Umbilical cord (tissue), 2 donors: ENCODE measurements around the gene FCN1. TPM values are rescaled to one million over a fixed set of nuclear protein-coding genes. Genes with fewer than 3 reads are reported as not detected.

Experiments
- DNase-seq: peaks from one replicate; pipeline ENCODE4 v3.0.0-alpha.2; 2015; ENCODE audit warnings: low spot score
- total RNA-seq: library from RNA; depleted of rRNA; stranded (reverse); fragments of >200 nt; gene quantifications from one replicate; pipeline ENCODE4 v1.2.3, GENCODE V29; 2014; ENCODE audit warnings: low replicate concordance; ENCODE audit not compliant: insufficient read depth

FCN1 gene
- total RNA-seq, 1 donor from 2014 or later: 3.6 TPM

DNA sequence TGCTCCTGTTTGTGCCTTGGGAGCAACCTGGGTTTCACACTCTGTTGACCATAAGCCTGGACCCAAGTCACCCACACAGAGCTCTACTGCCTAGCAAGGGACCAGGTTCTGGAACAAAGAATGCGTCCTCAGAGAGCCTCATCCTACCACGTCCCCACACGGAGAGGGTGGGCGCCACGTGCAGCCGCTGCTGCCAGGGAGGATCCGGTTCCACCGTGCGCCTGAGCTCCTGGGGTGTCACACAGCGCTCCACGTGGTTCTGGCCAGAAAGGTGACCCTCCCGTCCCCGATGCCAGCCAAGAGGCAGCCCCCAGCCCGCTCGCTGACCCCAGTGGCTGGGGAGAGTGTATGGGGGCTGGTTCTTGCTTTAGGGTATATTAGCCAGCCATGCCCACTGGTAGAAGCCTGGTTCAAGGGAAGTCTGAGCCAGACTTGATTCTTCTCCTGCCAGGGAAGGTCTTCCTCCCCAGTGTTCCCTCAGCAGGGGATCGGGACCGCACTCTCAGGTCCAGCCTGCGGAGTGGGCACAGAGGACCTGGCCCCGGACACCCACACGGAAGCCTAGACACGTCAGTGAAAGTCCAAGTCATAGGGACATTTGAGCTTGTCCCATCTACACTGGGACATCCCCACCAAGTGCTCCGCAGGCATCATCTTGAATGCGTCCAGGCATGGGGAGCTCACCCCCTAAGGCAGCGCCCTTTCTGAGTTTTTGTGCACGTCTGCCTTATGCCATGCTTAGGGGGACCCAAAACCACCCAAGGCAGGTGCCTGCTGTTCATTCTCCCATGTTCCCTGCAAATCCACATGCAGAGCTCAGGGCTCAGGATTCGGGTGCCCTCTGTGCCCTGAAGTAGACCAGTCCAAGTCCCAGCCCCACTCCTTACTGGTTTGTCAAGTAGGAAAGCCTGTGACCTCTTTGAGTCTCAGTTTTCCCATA is 2.4 kb downstream of the FCN1 start:
- no peak for DNase-seq

- DNase-seq: no peak
These were observed 3.2 kb downstream of the FCN1 start for GRCh38 chr9:134914501-134914834.

DNA sequence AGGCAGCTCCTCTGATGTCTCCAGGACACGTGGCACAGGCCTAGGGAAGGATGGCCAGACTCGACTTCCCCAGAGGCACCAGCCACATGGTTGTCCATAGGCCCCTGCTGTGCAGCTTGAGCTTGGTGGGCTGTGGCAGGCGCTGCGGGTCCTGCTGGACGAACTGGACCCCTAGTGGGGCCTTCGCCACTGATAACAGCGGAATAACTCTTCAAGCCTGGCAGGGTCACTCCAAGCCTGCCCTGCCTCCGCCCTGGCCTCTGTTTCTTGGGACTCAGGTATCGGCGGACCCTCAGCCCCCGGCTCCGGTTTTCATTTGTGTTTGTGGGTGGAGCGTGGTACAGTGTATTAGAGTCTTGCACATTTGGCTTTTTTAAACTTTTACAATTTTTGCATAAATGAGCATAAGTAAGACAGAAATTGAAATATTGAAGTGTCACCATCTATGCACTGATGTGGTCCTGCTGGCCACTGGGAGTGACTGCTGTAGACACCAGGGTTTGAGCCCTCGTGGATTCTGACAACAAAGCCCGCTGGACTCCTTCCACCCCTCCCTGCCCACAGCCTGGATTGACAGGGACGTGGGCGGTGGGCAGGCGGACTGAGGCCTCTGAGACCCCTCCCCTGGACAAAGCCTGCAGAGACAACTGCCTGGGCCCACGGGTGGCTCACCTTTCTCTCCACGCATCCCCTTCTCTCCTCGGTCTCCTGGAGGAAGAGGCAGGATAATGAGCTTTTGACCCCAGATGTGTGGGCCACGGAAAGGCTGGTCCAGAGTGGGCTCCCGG is 3.8 kb downstream of the FCN1 start:
- no peak for DNase-seq

DNA sequence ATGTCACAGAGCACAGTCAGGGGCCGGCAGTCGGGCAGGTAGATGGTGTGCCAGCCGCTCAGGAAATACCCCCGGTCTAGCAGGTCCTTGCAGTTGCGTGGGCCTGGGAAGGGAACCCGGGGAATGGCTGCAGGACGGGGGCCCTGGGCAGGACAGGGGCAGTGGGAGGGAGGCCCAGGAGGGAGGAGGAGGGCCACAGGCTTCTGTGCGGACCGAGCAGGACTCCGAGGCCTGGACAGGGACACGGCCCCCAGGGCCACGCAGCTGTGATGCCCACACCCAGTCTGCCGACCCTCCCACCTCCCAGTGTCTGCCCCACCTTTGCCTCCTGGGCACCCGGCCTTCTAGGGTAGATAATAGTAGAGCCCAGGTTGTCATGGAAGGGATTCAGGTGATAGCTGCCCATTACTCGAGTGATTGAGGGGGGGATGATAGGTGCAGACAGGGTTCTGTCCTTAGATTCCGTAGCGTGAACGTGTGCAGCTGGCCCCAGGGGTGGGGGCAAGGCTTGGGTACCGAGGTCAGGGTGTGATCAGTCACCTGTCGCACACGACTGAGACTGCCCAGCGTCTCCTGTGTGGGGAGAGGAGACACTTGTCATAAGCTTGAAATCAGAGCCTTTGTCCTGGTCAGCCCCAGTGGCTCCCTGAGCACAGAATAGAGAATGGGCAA is 4.5 kb downstream of the FCN1 start:
- DNase-seq: no peak

DNA sequence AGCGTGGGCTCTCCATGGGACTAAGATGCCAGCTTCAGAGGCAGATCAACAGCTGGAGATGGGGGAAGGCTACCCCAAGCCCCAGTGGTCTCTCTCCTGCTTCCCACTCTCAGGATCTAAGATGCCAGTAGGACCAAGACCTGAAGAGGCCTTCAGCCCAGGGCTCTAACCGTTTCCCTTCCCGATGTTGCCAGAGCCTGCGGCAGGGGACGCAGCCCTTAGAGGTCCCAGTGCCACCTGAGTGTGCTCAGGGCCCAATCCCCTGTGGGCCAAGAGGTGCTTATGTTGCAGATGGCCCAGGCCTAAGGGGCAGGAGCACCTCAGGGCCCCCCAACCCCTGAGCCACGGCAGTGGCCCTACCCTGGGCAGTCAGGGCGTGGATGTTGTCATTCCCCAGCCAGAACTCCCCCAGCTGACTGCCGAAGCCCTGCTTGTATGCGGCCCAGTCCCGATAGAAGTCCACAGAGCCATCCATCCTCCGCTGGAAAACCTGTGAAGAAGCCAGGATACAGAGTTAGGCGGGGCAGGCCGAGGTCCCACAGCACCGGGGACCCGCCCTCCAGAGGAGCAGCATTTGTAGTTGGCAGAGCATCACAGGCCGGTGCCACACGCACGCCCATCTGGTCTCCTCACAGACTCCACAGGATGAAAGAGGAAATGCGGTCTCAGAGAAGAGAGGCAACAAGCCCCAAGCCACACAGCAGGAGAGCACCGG is 5.4 kb downstream of the FCN1 start:
- no peak for DNase-seq

- no peak for DNase-seq
These were observed 7.9 kb downstream of the FCN1 start for GRCh38 chr9:134909511-134910481.

DNA sequence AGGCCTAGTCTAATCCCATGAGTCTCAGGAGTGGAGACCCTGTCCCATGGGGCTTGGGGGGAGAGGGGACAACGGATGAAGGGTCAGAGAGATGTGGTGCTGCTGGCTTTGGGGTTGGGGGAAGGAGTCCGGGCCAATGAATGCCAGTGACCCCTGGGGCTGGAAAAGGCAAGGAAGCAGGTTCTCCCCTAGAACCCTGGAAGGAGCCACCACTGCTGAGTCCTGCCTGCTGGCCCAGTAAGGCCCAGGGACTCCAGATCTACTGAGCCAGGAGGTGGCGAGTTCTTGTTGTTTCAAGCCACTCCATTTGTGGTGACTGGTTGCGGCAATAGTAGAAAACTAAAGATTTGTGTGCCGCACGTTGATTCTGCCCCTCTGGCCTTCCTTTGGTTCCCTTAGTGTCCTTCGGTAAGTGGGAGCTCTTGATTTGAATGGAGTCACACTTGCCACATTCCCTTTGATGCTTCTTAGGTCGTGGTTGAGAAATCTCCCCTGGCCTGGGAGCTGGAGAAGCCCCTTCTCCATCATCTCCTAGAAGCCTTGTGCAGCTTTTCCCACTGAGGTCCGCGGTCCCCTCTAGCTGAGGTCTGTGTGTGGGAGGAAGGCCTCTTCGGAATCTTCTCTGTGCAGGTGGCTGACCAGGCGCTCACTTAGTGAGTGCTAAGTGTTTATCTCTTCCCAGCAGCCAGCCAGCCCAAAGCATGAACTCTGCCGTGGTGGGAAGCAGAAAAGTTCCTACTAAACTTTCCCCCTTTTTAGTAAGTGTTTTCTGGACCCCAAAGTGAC is 9.0 kb downstream of the FCN1 start:
- no peak for DNase-seq

DNA sequence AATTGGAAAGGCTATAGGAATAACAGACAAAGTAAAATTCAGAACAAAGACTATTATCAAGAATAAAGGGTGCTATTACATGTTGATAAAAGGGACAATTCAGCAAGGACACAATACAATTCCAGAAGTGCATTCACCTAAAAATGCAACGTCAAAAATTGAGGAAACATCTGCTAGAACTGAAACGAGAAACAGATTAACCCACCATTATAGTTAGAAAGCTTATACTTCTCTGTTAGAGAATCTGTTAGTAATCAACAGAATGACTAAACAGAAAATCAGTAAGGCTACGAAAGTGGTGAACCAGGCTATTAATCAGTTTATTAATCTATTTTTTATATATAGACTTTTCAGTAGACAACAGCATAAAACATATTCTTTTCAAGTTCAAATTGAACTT is 14.8 kb downstream of the FCN1 start:
- no peak for DNase-seq

- DNase-seq: no peak
These were observed 17.9 kb downstream of the FCN1 start for GRCh38 chr9:134899818-134900217.

DNA sequence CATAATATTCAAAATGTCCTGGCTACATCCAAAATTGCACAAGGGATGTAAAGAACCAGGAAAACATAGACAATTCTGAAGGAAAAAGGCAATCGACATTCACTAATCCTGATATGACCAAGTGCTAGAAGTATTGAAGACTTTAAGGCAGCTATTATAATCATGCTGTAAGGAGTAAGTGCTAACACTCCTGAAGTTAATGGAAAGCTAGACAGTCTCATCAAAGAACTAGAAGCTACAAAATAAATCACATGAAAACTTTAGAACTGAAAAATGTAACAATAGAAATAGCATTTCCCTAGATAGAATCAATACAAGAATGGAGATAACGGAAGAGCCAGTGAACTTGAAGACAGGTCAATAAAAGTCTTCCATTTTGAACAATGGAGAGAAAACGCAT is 18.5 kb downstream of the FCN1 start:
- DNase-seq: no peak

DNA sequence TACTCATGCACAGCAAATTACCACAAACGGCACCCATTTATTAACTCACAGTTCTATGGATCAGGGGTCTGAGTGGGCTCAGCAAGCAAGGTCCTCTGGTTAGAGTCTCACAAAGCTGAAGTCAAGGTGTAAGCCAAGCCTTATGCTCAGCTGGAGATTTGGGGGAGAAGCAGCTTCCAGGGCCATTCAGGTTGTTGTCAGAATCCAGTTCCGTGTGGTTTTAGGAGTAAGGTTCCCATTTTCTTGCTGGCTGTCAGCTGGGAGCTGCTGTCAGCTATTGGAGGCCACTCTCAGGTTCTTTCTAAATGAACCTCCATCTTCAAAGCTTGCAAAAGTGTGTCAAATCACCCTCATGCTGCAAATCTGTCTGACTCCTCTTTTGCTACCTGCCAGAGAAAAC is 19.4 kb downstream of the FCN1 start:
- no peak for DNase-seq

DNA sequence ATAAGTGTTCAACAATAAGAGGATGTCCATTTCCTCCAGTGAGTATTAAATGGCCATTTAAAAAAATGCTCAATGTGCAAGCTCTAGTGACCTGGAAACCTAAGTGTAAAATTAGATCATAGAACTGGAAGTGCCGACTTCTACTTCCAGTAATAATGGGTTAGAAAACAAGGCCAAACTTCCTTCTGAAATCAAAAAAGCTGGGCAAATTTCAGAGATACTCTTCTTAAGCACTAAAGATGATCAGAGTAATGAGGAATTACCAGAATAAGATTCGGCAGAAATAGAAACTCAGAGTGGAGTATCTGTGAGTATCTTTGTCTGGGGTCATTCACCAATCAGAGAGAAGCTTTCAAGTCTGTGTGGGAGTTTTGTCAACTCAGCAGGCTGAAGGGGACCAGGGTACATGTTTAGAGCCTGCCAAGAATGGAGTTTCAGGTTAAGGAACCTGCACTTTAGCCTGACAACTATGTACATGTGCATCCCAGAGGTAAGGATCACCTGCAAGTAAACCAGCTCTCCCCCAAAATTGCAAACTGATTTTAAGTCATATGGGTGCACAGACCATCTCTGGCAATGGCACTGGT is 20.0 kb downstream of the FCN1 start:
- no peak for DNase-seq

GRCh38 chr9:134896834-134897583 is 20.7 kb downstream of the FCN1 start:
- no peak for DNase-seq

GRCh38 chr9:134895908-134896833 is 21.5 kb downstream of the FCN1 start:
- DNase-seq: peak; percentile 20

GRCh38 chr9:134895567-134895907 is 22.2 kb downstream of the FCN1 start:
- DNase-seq: no peak

DNA sequence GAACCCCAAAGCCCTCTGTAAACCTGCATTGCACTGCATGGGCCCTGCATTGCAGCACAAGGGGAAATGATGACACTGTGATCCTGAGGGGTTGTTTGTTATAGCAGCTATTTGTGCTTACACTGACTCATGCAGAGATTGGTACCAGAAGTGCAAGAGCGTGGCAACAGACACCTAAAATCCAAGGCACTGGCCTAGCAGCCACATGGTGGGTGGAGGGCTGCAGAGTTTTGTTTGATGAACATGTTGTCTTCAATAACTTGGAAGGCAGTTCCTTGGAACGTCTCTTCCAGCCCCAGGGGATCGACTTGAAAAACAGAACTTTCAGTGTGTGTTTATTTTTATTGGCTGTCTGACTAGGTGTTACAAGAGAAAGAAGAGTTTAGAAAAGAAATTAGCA is 22.6 kb downstream of the FCN1 start:
- DNase-seq: no peak

GRCh38 chr9:134894136-134894860 is 23.4 kb downstream of the FCN1 start:
- no peak for DNase-seq
